Loucy (cell line): ENCODE measurements around the gene EML5.

Experiments used
- H2AFZ ChIP-seq: fragments of 200-600 bp; sonication (generic); 2 replicates; pipeline ENCODE4 v1.6.0; 2016; ENCODE audit warnings: antibody characterized with exemption, mild to moderate bottlenecking, low read length, moderate library complexity
- H3F3A ChIP-seq: fragments of 200-600 bp; 2 replicates; pipeline ENCODE4 v1.6.0; 2016; ENCODE audit warnings: antibody characterized with exemption, low read depth, mild to moderate bottlenecking
- H3K27me3 ChIP-seq: fragments of 200-600 bp; sonication (generic); 2 replicates; pipeline ENCODE4 v1.6.1; 2014; ENCODE audit warnings: low read length, mild to moderate bottlenecking; ENCODE audit not compliant: insufficient read depth, poor library complexity, severe bottlenecking
- H3K36me3 ChIP-seq: fragments of 200-600 bp; sonication (generic); 2 replicates; pipeline ENCODE4 v1.6.1; 2016; ENCODE audit warnings: low read length; ENCODE audit not compliant: insufficient read depth
- H3K4me1 ChIP-seq: fragments of 200-600 bp; sonication (generic); 2 replicates; pipeline ENCODE4 v1.5.1; 2014; ENCODE audit warnings: low read length, mild to moderate bottlenecking; ENCODE audit not compliant: insufficient read depth, poor library complexity, severe bottlenecking
- H3K4me2 ChIP-seq: fragments of 200-600 bp; sonication (generic); 2 replicates; pipeline ENCODE4 v1.6.0; 2014; ENCODE audit warnings: antibody characterized with exemption, low read length, low read depth, mild to moderate bottlenecking; ENCODE audit not compliant: poor library complexity, severe bottlenecking
- H3K4me3 ChIP-seq: fragments of 200-600 bp; sonication (generic); 2 replicates; pipeline ENCODE4 v1.5.1; 2014; ENCODE audit warnings: low read length, mild to moderate bottlenecking, mixed read lengths; ENCODE audit not compliant: poor library complexity, severe bottlenecking
- H3K79me2 ChIP-seq: fragments of 200-600 bp; sonication (generic); 2 replicates; pipeline ENCODE4 v1.6.1; 2014; ENCODE audit warnings: low read length; ENCODE audit not compliant: insufficient read depth
- H3K9ac ChIP-seq: fragments of 200-600 bp; sonication (generic); 2 replicates; pipeline ENCODE4 v1.6.0; 2014; ENCODE audit warnings: mild to moderate bottlenecking, low read depth, low read length, moderate library complexity; ENCODE audit not compliant: poor library complexity, severe bottlenecking
- H3K9me2 ChIP-seq: fragments of 200-600 bp; sonication (generic); replicated peaks from 2 replicates; pipeline ENCODE4 v1.6.1; 2016; ENCODE audit warnings: low read depth, low read length, mixed read lengths
- H3K9me3 ChIP-seq: fragments of 200-600 bp; sonication (generic); 2 replicates; pipeline ENCODE4 v1.6.1; 2014; ENCODE audit warnings: mild to moderate bottlenecking, antibody characterized with exemption, low read length, low read depth; ENCODE audit not compliant: insufficient read depth
- H4K20me1 ChIP-seq: fragments of 200-600 bp; sonication (generic); 2 replicates; pipeline ENCODE4 v1.6.0; 2014; ENCODE audit warnings: antibody characterized with exemption, low read length, mild to moderate bottlenecking; ENCODE audit not compliant: insufficient read depth, poor library complexity, severe bottlenecking
- CTCF ChIP-seq: fragments of 200-600 bp; sonication (generic); conservative IDR thresholded peaks from 2 replicates; pipeline ENCODE4 v1.5.1; 2014; ENCODE audit warnings: mild to moderate bottlenecking, antibody characterized with exemption, low read length
- EZH2phosphoT487 ChIP-seq: fragments of 200-600 bp; IDR thresholded peaks from 2 replicates; pipeline ENCODE4 v1.6.1; 2018; ENCODE audit warnings: antibody characterized with exemption, mild to moderate bottlenecking, moderate library complexity, borderline replicate concordance

Gene EML5

GRCh38 chr14:88621100-88621499 is 171.7 kb downstream of the EML5 start:
- H3K36me3 ChIP-seq = no peaks in the 10 kb centered on the region
- TF ChIP-seq EZH2phosphoT487 (no peak), CTCF (no peak)
- H3K79me2 ChIP-seq = no peaks in the 10 kb centered on the region
- H3K4me3 ChIP-seq = no peak overlapping the region
- H3K9me2 ChIP-seq = no peaks in the 10 kb centered on the region
- H3K4me2 ChIP-seq = no peak overlapping the region
- H3K9ac ChIP-seq = no peak overlapping the region
- H3K27me3 ChIP-seq = peaks cover 24% of the 10 kb centered on the region
- H3K4me1 ChIP-seq = no peaks in the 10 kb centered on the region
- no peaks in the 10 kb centered on the region for H3F3A ChIP-seq
- H3K9me3 ChIP-seq = no peaks in the 10 kb centered on the region
- H2AFZ ChIP-seq = no peak overlapping the region
- H4K20me1 ChIP-seq = no peaks in the 10 kb centered on the region

- Histone ChIP-seq H2AFZ (no peak overlapping the region), H3K9me2 (no peaks in the 10 kb centered on the region), H3K4me1 (no peaks in the 10 kb centered on the region), H3K4me3 (no peak overlapping the region), H3F3A (no peaks in the 10 kb centered on the region), H3K27me3 (peaks cover 22% of the 10 kb centered on the region), H3K9ac (no peak overlapping the region), H3K4me2 (no peak overlapping the region), H3K36me3 (no peaks in the 10 kb centered on the region), H3K79me2 (no peaks in the 10 kb centered on the region), H4K20me1 (peaks cover 10% of the 10 kb centered on the region), H3K9me3 (no peaks in the 10 kb centered on the region)
- no peak for TF ChIP-seq CTCF
- no peak for TF ChIP-seq EZH2phosphoT487
Observed at GRCh38 chr14:88618476-88618875, 174.3 kb downstream of the EML5 start.

- no peak for TF ChIP-seq EZH2phosphoT487
- TF ChIP-seq CTCF = no peak
- Histone ChIP-seq H3F3A (peaks cover 4% of the 10 kb centered on the region; the same call in 1 of the 2 replicates), H3K9me3 (no peaks in the 10 kb centered on the region), H3K4me1 (peaks cover 7% of the 10 kb centered on the region), H2AFZ (no peak overlapping the region), H3K4me3 (no peak overlapping the region), H4K20me1 (peaks cover 19% of the 10 kb centered on the region), H3K4me2 (no peak overlapping the region), H3K9ac (no peak overlapping the region), H3K9me2 (no peaks in the 10 kb centered on the region), H3K36me3 (0 out of 2 replicates have a peak, but pooled peaks cover under 1% of the 10 kb centered on the region), H3K27me3 (peaks cover 22% of the 10 kb centered on the region), H3K79me2 (no peaks in the 10 kb centered on the region)
Observed at GRCh38 chr14:88617479-88617878, 175.3 kb downstream of the EML5 start.
